GM12892 (cell line): ENCODE results near the gene C1S.
A peak's percentile ranks its signal among the peaks of the same experiment; 100 is the strongest.

Experiments used
- DNase-seq: peaks from one replicate; pipeline ENCODE4 v3.0.0; 2011; ENCODE audit not compliant: insufficient read length
- FAIRE-seq: peaks from 2 replicates; lab custom pipeline; 2011; peaks lifted over from hg19 to GRCh38; lab: Jason Lieb, UNC
- POLR2A ChIP-seq: IDR thresholded peaks from 2 replicates; pipeline ENCODE4 v1.6.1; 2011; ENCODE audit warnings: low read depth, low read length, control low read depth
- POLR2AphosphoS5 ChIP-seq: IDR thresholded peaks from 2 replicates; pipeline ENCODE4 v1.6.1; 2011; ENCODE audit warnings: low read depth, low read length, control low read depth
- TAF1 ChIP-seq: IDR thresholded peaks from 2 replicates; pipeline ENCODE4 v1.6.1; 2011; ENCODE audit warnings: low read depth, mild to moderate bottlenecking, control low read depth, low read length, borderline replicate concordance

The C1S gene

DNA sequence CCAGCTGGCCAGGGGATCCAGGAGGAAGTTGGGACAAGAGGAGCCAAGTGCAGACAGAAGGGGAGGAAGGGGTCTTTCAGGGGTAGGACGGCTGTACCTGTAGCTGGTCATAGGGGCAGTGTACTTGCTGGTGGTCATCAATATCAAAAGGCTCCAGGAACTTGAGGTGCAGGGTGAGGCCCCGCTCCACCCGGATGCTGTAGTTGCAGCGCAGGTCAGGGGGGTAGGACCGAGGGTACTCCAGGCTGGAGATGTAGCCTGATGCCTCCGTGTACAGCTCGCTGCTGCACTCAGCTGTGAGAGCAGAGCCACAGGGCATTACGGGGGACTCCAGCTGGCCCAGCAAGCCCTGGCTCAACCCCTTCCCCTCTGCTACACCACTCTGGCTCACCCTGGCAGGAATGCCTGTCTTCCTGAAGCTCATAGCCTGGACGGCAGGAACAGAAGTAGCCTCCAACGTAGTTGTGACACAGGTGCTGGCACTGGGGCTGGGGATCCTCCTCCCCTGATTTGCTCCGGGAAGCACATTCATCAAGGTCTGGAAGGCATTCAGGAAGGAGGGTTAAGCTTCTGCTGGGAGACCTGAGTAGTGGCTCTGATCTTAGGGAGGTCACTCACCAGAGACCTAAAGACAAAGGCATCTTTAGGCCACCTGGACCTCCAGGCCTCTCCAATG lies 28.8 kb downstream of the C1S start:
- TF ChIP-seq POLR2A (no peak), POLR2AphosphoS5 (no peak), TAF1 (no peak)
- DNase-seq, result no peak
- FAIRE-seq, result no peak

DNA sequence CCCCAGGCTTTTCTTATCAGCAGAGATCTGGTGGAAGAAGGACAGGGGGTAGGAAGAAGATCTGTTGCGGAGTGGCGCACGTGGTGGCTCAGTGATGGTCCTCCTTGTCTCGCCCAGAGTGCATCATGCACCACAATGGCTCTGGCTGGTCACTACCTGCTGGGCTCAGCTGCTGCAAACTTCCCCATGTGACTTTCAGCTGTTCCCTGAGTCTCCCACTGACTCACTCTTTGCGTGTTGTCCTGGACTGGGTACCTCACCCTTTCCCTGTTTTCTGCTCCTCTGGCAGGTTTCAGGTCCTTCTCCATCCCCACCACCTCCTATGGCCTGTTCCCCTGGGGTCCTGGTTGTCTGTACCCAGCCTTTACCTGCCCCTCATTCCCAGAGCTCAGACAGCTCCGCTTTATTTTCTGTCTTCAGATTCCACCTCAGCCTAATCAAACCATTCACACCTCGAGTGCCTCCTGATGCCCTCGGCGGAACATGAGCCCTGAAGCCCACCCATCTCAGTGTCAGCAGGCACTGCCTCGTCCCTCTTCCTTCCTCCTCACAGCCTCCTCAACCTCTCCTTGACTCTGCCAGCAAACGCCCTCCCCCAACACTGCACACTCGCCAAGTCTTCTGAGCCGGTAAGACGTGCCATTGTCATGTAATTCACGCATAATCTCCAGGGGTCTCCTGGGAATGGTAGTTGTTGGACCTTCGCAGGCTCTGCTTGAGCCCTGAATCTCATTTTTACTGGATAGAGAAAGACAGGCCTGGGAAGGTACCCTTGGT lies 29.9 kb downstream of the C1S start:
- no peak for DNase-seq
- FAIRE-seq, result no peak
- TF ChIP-seq POLR2A (no peak), TAF1 (no peak), POLR2AphosphoS5 (no peak)

DNA sequence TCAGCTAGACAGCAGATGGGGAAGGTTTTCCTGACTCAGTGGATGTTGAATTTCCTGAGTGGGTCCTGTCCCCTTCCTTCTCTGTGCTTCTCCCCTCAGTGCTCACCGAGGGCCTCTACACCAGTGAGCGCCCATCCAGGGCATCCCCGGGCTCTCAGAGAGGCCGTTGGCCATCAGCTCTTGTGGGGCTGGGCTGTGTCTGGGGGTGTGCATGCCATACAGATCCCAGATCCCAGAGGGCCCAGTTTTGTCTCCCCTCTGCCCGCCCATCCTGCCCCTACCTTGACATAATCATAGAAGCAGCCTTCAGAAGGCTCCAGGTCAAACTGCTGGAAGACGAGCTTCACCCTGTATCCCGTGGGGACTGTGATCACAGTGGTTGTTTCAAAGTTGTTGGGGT lies 30.7 kb downstream of the C1S start:
- DNase-seq (no peak), FAIRE-seq (no peak)
- TF ChIP-seq POLR2A, result no peak
- no peak for TF ChIP-seq POLR2AphosphoS5
- TF ChIP-seq TAF1, result no peak

DNA sequence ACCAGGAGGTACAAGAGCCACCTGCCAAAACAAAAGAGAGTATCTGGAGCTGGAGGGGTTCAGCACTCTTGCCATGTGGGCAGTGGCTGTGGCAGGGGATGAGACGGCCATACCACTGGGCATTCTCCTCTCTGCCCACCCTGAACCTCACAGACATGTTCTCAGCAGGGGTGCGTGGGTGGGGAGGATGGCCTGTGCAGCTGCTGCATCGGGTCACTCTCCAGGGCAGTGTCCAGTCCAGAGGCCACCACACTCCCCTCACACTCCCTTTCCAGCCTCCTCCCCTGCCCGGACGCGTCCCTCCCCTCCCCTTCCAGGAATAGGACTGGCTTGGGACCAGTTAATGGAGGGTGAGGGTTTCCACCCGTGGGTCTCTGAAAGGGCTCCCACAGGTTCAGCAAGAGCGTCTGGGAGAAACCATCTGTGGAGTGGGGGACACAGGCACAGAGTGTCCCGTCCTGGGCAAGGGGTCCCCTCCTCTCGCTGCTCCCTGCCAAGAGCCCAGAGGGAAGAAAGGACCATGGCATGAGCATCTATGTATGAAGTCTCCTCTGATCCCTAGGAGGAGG lies 31.2 kb downstream of the C1S start:
- no peak for TF ChIP-seq TAF1
- no peak for TF ChIP-seq POLR2AphosphoS5
- no peak for TF ChIP-seq POLR2A
- DNase-seq (no peak), FAIRE-seq (no peak)

DNA sequence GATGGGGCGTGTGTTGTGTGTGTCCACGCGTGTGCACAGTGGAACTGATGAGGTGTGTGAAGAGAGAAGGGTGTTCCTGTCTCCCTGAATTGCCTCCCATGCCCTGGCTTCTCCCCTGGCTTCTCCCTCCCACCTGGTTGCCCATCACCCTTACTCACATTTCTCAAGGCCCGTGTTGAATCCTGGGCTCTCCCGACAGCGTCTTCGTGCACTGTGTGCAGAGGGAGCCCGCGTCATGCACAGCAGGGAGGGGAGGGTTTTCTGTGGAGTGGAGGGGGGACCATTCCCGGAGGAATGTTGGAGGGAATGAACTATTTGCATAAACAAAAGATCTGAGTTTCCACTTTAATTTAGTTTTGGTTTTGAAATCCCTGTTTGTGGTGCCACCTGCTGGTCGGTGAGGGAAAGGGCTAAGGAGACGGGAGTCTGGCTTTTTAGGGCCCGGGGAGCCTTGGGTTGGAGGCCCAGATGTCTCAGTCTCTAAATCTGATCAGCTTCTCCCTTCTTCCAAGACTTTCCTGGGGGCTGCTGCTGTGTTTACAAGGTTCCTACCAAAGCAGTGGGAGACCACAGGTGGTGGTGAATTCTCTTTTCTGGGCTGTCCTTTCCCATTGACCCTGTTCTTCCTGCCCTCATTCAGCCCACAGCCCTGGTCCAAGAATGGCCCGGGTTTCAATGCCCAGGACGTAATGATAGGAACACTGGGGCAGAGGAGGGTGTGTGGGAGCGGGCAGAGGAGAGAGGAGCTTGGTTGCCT lies 31.9 kb downstream of the C1S start, which contains the start of gene C1R:
Gene C1R, minus strand, starts transcription at position 217 of the 757 bp plus-strand sequence. Its CDS starts 57 bp downstream, at position 160.
- FAIRE-seq (peak; percentile 89), DNase-seq (peak; percentile 56)
- no peak for TF ChIP-seq TAF1
- TF ChIP-seq POLR2AphosphoS5, result no peak
- TF ChIP-seq POLR2A, result no peak

DNA sequence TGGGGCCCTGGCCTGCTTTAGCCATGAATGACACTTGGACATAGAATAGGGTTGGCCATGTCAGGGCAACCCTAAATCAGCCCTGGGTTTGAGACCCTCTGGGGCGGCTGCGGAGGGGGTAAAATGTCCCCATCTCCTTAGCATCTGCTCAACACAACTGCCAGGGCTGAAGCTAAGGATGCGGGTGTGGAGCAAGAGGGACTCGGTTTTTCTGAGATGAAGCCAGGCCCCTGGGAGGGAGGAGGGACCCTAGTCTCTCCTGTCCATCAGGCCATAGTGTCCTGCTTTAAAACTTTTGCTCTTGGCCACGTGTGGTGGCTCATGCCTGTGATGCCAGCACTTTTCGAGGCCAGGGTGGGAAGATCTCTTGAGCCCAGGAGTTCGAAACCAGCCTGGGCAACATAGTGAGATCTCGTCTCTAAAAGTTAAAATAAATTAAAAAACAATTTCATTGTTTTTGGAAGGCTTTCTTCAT lies 32.5 kb downstream of the C1S start:
- DNase-seq (no peak), FAIRE-seq (no peak)
- no peak for TF ChIP-seq TAF1
- TF ChIP-seq POLR2A, result no peak
- no peak for TF ChIP-seq POLR2AphosphoS5

DNA sequence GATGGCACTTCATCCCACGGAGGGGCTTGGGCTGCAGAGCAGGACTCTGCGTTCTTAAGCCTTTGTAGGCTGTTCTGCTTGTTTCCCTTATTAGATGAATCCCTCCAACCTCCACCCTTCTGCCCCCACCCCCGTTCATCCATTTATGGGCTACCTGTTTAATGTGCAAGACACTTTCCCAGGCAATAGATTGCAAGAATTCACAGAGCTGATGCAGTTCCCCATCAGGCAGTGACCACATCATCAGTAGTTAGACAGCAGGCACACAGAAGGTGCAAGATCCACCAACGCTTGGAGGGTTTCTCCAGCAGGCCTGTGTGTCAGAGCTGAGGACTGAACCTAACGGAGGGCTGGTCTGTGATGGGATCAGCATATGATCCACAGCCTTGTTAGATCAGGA lies 33.0 kb downstream of the C1S start:
- DNase-seq, result no peak
- TF ChIP-seq TAF1 (no peak), POLR2AphosphoS5 (no peak), POLR2A (no peak)
- FAIRE-seq, result no peak

DNA sequence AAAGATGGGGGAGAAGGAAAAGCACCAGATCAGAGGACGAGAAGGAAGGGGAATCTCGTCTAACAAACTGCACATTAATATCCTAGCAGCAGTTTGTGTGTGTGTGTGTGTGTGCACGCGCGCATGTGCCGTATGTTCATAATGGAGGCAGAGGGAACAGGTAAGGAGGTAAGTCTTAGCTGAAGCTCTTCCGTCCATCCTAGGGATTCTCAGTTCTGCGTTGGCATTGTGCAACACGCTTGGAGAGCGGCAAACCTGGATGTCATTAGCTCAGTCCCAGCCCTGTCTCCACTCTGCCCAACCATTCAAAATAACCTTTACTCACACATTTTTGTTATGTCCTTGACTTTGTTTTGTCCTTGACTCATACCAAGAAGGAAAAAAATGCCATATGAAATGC lies 33.4 kb downstream of the C1S start:
- TF ChIP-seq TAF1, result no peak
- FAIRE-seq, result no peak

DNA sequence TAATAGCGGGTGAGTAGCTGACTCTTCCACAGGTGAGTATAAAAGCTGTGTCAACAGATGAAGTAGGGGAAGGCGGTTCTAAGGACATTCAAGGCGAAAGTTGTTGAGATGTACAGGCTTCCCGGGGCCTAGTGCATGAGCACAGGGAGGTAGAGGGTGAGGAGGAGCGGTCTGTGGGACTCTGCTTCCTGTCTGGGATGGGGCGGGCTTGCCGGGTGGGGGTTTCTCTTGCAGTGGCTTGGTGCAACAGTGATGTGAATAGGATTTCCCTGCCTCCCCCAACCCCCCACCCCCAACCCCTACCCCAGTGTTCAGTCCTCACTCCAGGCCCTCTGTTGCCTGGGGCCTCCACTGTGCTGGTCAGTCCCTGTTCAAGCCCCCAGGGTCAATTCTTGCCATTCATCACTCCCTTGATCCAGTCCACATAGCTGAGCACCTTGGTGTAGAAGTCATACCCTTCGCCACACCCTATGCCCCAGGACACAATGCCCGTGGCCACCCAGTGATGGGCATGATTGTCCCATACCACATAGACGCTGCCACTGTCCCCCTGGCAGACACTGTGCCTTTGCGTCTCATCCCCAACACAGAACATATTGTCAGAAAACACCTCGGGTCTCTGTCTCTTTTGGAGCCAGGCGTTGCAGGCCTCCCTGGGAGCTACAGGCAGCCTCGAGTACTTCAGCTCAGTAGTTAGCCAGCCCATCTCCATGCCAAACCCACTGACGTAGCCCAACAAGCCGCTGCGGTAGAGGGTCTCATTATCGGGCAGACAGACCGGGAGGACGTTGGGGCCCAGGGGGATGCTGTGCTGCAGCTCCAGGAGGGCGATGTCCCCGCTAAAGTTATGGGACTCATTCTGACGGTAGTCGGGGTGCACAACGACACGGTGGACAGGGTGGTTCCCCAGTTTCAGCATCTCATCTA lies 35.8 kb downstream of the C1S start:
- no peak for DNase-seq
- no peak for TF ChIP-seq POLR2AphosphoS5
- no peak for FAIRE-seq

More for the DNA sequence above, 33.4 kb downstream of the C1S start:
- no peak for DNase-seq

DNA sequence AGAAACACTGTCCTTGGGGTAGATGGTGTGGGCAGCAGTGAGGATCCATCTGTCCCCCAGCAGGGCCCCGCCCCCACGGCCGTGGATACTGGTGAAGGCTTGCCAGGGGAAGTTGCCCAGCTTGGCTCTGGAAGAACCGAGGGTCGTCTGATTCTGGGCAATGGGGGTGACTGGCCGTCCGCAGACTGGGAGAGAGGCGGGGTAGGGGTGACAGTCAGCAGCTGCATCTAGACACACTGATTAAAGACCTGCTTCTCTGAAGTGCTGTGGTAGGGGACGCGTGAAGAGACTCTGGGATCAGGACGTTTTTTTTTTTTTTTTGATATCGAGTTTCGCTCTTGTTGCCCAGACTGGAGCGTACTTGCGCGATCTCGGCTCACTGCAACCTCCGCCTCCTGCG lies 36.5 kb downstream of the C1S start:
- TF ChIP-seq POLR2AphosphoS5, result no peak
- no peak for TF ChIP-seq POLR2A
- no peak for TF ChIP-seq TAF1
- DNase-seq, result no peak
- FAIRE-seq, result no peak
